Measurements from ENCODE around the gene IZUMO2.

Gene IZUMO2

GRCh38 chr19:50162988-50163387, at the start of gene IZUMO2:
TSS of gene IZUMO2 (minus strand) at chr19:50163281. CDS start at chr19:50163194, 87 bp downstream.
- DNase-seq, result no peak

- DNase-seq, result no peak
Observed at GRCh38 chr19:50210425-50210824, 47.3 kb upstream of the IZUMO2 start.

- no peak for DNase-seq
Observed at GRCh38 chr19:50209131-50209530, 46.0 kb upstream of the IZUMO2 start.

GRCh38 chr19:50207730-50208129, 44.6 kb upstream of the IZUMO2 start:
- no peak for DNase-seq

- DNase-seq, result no peak
Observed at GRCh38 chr19:50206191-50206590, 43.1 kb upstream of the IZUMO2 start.

GRCh38 chr19:50205681-50206138, 42.6 kb upstream of the IZUMO2 start:
- no peak for DNase-seq

GRCh38 chr19:50204811-50205675, 42.0 kb upstream of the IZUMO2 start:
- DNase-seq, result no peak

- DNase-seq, result no peak
Observed at GRCh38 chr19:50204081-50204428, 41.0 kb upstream of the IZUMO2 start.

GRCh38 chr19:50203281-50204080, 40.4 kb upstream of the IZUMO2 start, which contains the start of gene MYH14:
TSS of gene MYH14 (plus strand) at chr19:50203622. CDS start at chr19:50210366, 6,744 bp downstream.
- DNase-seq, result no peak

- DNase-seq, result no peak
Observed at GRCh38 chr19:50202962-50203280, 39.8 kb upstream of the IZUMO2 start.

GRCh38 chr19:50202386-50202785, 39.3 kb upstream of the IZUMO2 start:
- no peak for DNase-seq

GRCh38 chr19:50199259-50199555, 36.1 kb upstream of the IZUMO2 start:
- no peak for DNase-seq

- no peak for DNase-seq
Observed at GRCh38 chr19:50198431-50199258, 35.6 kb upstream of the IZUMO2 start.

GRCh38 chr19:50197348-50197747, 34.3 kb upstream of the IZUMO2 start:
- DNase-seq, result no peak

- no peak for DNase-seq
Observed at GRCh38 chr19:50196322-50196932, 33.3 kb upstream of the IZUMO2 start.

GRCh38 chr19:50195224-50195623, 32.1 kb upstream of the IZUMO2 start:
- no peak for DNase-seq

GRCh38 chr19:50192463-50193211, 29.6 kb upstream of the IZUMO2 start:
- no peak for DNase-seq

- DNase-seq, result no peak
Observed at GRCh38 chr19:50191216-50191615, 28.1 kb upstream of the IZUMO2 start.

GRCh38 chr19:50190439-50190891, 27.4 kb upstream of the IZUMO2 start:
- no peak for DNase-seq

GRCh38 chr19:50189331-50189730, 26.2 kb upstream of the IZUMO2 start:
- no peak for DNase-seq

- no peak for DNase-seq
Observed at GRCh38 chr19:50187937-50188336, 24.9 kb upstream of the IZUMO2 start.

- DNase-seq, result no peak
Observed at GRCh38 chr19:50184196-50184595, 21.1 kb upstream of the IZUMO2 start.

All from CD4-positive, alpha-beta T cell treated with Interleukin-17A for 1 hour (primary cell).